ENCODE results near the gene SLC44A4.
"Not testable (repeated sequence)": the region's sequence is repeated elsewhere in the genome, so short reads cannot be mapped to it uniquely, and the experiment has no call there.

The SLC44A4 gene

DNA sequence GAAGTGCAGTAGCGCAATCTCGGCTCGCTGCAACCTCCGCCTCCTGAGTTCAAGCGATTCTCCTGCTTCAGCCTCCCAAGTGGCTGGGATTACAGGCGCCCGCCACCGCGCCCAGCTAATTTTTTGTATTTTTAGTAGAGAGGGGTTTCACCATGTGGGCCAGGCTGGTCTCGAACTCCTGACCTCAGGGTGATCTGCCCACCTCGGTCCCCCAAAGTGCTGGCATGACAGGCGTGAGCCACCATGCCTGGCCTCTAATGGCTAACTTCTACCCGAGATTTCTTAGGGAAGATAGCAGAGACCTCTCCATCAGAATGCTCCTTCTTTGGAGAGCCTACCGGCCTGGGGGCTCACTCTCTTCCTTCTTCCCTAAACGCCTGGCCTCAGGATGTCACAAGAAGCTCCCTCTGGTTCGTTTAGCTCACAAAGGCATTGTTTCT lies 14.7 kb downstream of the SLC44A4 start:
- H3K4me1 ChIP-seq (ENCODE audit: control insufficient read depth, insufficient read depth, low read length); H3K9me3 ChIP-seq (ENCODE audit: control insufficient read depth, insufficient read depth, low read depth, low read length): not testable (repeated sequence)
- POLR2A ChIA-PET = interaction anchor here (0.6 to 5.0 kb wide), 20 partner anchors 12 to 1481 kb away, joined by 4 to 125 read pairs (median 12); partner anchors contain the start of genes ABHD16A, BAG6, C6orf47 and DDX39B
- Histone ChIP-seq H3K4me3 (ENCODE audit: low read depth, low read length) (peak overlapping the region; percentile 49), H3K36me3 (ENCODE audit: control insufficient read depth in 2 of 2, insufficient read depth in 1 of 2, low read length in 2 of 2) (peaks cover 0 to 23% of the 10 kb centered on the region in 2 experiments; a peak in 1 of 3 replicates), H3K27ac (ENCODE audit: extremely low read depth, low read depth, low read length) (peak overlapping the region; percentile 27; the same call in 1 of the 2 replicates)
- TF ChIP-seq, protein P1, sequence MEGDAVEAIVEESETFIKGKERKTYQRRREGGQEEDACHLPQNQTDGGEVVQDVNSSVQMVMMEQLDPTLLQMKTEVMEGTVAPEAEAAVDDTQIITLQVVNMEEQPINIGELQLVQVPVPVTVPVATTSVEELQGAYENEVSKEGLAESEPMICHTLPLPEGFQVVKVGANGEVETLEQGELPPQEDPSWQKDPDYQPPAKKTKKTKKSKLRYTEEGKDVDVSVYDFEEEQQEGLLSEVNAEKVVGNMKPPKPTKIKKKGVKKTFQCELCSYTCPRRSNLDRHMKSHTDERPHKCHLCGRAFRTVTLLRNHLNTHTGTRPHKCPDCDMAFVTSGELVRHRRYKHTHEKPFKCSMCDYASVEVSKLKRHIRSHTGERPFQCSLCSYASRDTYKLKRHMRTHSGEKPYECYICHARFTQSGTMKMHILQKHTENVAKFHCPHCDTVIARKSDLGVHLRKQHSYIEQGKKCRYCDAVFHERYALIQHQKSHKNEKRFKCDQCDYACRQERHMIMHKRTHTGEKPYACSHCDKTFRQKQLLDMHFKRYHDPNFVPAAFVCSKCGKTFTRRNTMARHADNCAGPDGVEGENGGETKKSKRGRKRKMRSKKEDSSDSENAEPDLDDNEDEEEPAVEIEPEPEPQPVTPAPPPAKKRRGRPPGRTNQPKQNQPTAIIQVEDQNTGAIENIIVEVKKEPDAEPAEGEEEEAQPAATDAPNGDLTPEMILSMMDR (tag by site-specific recombination; IDR thresholded peaks at IDR 0.05) = 0 out of 2 replicates have a peak, but pooled peaks have one; percentile 3
- CTCF ChIA-PET = interaction anchor here (0.5 to 7.0 kb wide), 8 partner anchors 24 to 184 kb away, joined by 3 to 53 read pairs (median 4); partner anchors contain the start of gene DDAH2

DNA sequence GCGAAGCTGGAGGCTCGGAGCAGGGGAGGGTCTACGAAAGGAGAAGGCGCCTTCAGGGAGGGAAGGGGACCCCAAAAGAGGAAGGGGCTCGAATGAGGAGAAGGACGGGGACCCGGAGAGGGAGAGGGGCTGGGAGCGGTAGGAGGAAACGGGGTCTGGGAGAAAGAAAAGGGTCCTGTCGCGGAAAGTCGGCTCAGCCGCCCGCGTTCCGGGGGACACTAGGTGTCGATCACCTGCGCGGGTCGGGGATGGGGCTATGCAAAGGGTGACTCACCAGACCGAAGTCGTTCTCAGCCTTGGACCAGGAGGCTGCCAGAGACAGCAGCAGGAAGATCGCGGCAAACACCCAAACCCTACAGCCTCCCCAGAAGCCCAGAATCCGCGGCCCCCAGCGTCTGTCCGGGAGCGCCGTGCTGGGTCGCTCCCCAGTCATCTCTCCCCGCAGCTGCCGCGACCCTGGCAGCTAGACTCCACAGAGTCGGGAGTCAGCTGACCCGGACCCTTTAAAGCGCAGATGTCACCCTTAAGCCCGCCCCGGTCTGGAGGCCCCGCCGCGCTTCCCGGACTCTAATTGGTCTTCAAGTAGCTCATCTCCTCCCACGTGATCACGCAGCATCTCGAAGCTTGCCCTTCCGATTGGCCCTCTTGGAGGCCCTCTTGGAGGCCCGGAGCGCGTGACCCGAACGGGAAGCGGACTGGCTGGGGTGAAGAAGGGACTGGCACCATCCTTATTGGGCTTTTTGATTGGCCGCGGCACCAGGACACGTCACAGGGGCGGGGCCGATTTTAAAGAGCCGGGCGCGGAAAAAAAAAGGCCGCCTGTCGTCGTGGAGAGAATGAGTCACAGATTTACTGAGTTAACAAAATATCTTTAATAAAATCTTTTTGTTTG lies 16.2 kb downstream of the SLC44A4 start, which contains the start of gene NEU1:
Gene NEU1 (minus strand): TSS at position 478 of the 892 bp plus-strand sequence. CDS start 45 bp downstream, at position 433.
- POLR2A ChIA-PET = interaction anchor here (0.5 to 5.0 kb wide), 57 partner anchors 9 to 461 kb away, joined by 3 to 125 read pairs (median 5); partner anchors contain the start of genes ABHD16A, ATP6V1G2, BAG6 and C6orf47
- peaks cover 0 to 34% of the 10 kb centered on the region in 2 experiments; a peak in 2 of 3 replicates for H3K36me3 ChIP-seq (ENCODE audit: control insufficient read depth in 2 of 2, insufficient read depth in 1 of 2, low read length in 2 of 2)
- TF ChIP-seq ZNF214 (tag by site-specific recombination; IDR thresholded peaks at IDR 0.05; ENCODE audit: borderline replicate concordance) (no peak), ZNF350 (tag by site-specific recombination; IDR thresholded peaks at IDR 0.05) (no peak), ZNF24 (tag by site-specific recombination; IDR thresholded peaks at IDR 0.05) (peak; percentile 68; the same call in 1 of the 2 replicates), ZBTB48 (tag by site-specific recombination; IDR thresholded peaks at IDR 0.05) (0 out of 2 replicates have a peak, but pooled peaks have one; percentile 28), ZNF621 (tag by site-specific recombination; IDR thresholded peaks at IDR 0.05) (no peak), ZNF629 (tag by site-specific recombination; IDR thresholded peaks at IDR 0.05) (peak; percentile 62), SP2 (tag by site-specific recombination; IDR thresholded peaks at IDR 0.05) (peak; percentile 99), ZNF707 (tag by site-specific recombination; IDR thresholded peaks at IDR 0.05) (0 out of 2 replicates have a peak, but pooled peaks have one; percentile 48), ZNF670 (tag by site-specific recombination; IDR thresholded peaks at IDR 0.05; ENCODE audit: low read depth) (no peak), ZNF274 (IDR thresholded peaks at IDR 0.05; ENCODE audit: low read length) (no peak), ZNF274 (tag by site-specific recombination; IDR thresholded peaks at IDR 0.05; ENCODE audit: borderline replicate concordance) (no peak), ZSCAN23 (tag by site-specific recombination; IDR thresholded peaks at IDR 0.05) (no peak; the same call in 1 of the 2 replicates), ZNF555 (tag by site-specific recombination; conservative IDR thresholded peaks at IDR 0.05) (no peak), ZNF513 (tag by site-specific recombination; IDR thresholded peaks at IDR 0.05) (no peak), ZIC2 (tag by site-specific recombination; IDR thresholded peaks at IDR 0.05) (peak; percentile 81), ZNF549 (tag by site-specific recombination; IDR thresholded peaks at IDR 0.05) (no peak), ZBTB21 (tag by site-specific recombination; IDR thresholded peaks at IDR 0.05) (no peak), ZBTB6 (tag by site-specific recombination; IDR thresholded peaks at IDR 0.05) (0 out of 2 replicates have a peak, but pooled peaks have one; percentile 23), ZNF394 (tag by site-specific recombination; IDR thresholded peaks at IDR 0.05; ENCODE audit: borderline replicate concordance) (peak; percentile 39; the same call in 1 of the 2 replicates), ZNF133 (tag by site-specific recombination; IDR thresholded peaks at IDR 0.05) (no peak), ZNF16 (tag by site-specific recombination; IDR thresholded peaks at IDR 0.05; ENCODE audit: low read depth) (no peak), ZNF660 (tag by site-specific recombination; IDR thresholded peaks at IDR 0.05) (peak; percentile 51), YY2 (tag by site-specific recombination; IDR thresholded peaks at IDR 0.05) (no peak)
- TF ChIP-seq, protein P2, sequence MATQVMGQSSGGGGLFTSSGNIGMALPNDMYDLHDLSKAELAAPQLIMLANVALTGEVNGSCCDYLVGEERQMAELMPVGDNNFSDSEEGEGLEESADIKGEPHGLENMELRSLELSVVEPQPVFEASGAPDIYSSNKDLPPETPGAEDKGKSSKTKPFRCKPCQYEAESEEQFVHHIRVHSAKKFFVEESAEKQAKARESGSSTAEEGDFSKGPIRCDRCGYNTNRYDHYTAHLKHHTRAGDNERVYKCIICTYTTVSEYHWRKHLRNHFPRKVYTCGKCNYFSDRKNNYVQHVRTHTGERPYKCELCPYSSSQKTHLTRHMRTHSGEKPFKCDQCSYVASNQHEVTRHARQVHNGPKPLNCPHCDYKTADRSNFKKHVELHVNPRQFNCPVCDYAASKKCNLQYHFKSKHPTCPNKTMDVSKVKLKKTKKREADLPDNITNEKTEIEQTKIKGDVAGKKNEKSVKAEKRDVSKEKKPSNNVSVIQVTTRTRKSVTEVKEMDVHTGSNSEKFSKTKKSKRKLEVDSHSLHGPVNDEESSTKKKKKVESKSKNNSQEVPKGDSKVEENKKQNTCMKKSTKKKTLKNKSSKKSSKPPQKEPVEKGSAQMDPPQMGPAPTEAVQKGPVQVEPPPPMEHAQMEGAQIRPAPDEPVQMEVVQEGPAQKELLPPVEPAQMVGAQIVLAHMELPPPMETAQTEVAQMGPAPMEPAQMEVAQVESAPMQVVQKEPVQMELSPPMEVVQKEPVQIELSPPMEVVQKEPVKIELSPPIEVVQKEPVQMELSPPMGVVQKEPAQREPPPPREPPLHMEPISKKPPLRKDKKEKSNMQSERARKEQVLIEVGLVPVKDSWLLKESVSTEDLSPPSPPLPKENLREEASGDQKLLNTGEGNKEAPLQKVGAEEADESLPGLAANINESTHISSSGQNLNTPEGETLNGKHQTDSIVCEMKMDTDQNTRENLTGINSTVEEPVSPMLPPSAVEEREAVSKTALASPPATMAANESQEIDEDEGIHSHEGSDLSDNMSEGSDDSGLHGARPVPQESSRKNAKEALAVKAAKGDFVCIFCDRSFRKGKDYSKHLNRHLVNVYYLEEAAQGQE (tag by site-specific recombination; IDR thresholded peaks at IDR 0.05) = peak; percentile 38; the same call in 1 of the 2 replicates

More for the DNA sequence above, 16.2 kb downstream of the SLC44A4 start, which contains the start of gene NEU1:
- peak within 1 kb of the TSS; percentile 27 for H3K27ac ChIP-seq (ENCODE audit: extremely low read depth, low read depth, low read length)
- no peaks in the 10 kb centered on the region for H3K9me3 ChIP-seq (ENCODE audit: control insufficient read depth, insufficient read depth, low read depth, low read length)
- peak within 1 kb of the TSS; percentile 82 for H3K4me3 ChIP-seq (ENCODE audit: low read depth, low read length)
- no peaks in the 10 kb centered on the region for H3K4me1 ChIP-seq (ENCODE audit: control insufficient read depth, insufficient read depth, low read length)
- CTCF ChIA-PET = interaction anchor here (0.6 to 7.0 kb wide), 10 partner anchors 13 to 826 kb away, joined by 3 to 53 read pairs (median 4); partner anchors contain the start of gene DDAH2
